ENCODE measurements around the gene SELE.

Gene SELE

GRCh38 chr1:169681140-169681539 is 52.7 kb downstream of the SELE start:
- DNase-seq = no peak

- DNase-seq = no peak
Measured at GRCh38 chr1:169680377-169681019, 53.4 kb downstream of the SELE start.

GRCh38 chr1:169679692-169680091 is 54.2 kb downstream of the SELE start:
- no peak for DNase-seq

GRCh38 chr1:169676001-169676400 is 57.9 kb downstream of the SELE start:
- DNase-seq = no peak
